Activated naive CD4-positive, alpha-beta T cell treated with anti-CD3 and anti-CD28 coated beads for 36 hours (primary cell): ENCODE data around the gene WDR7. TPM values are rescaled to one million over a fixed set of nuclear protein-coding genes. Genes with fewer than 3 reads are reported as not detected.

Experiments used
- CTCF ChIA-PET: fragments of 350-600 bp; sonication (Branson Sonifier 250); formaldehyde crosslinking; loops from one replicate; lab custom pipeline; 2021; ENCODE audit warnings: antibody characterized with exemption; lab: Charles Lee
- DNase-seq: peaks from one replicate; pipeline ENCODE4 v3.0.0-alpha.2; 2020
- H3K27ac Mint-ChIP-seq: one replicate; pipeline ENCODE4 v1.8.0; 2021; ENCODE audit warnings: mild to moderate bottlenecking, mixed read lengths
- H3K27me3 Mint-ChIP-seq: one replicate; pipeline ENCODE4 v1.8.0; 2021; ENCODE audit warnings: low read depth, mixed read lengths
- H3K36me3 Mint-ChIP-seq: one replicate; pipeline ENCODE4 v1.8.0; 2021; ENCODE audit warnings: low read depth, mixed read lengths
- H3K4me1 Mint-ChIP-seq: one replicate; pipeline ENCODE4 v1.8.0; 2021; ENCODE audit warnings: low read depth, mixed read lengths
- H3K4me3 Mint-ChIP-seq: one replicate; pipeline ENCODE4 v1.8.0; 2021; ENCODE audit warnings: mild to moderate bottlenecking, moderate library complexity, mixed read lengths
- H3K9me3 Mint-ChIP-seq: one replicate; pipeline ENCODE4 v1.8.0; 2021; ENCODE audit warnings: mixed read lengths
- intact Hi-C: fragments of 100-400 bp; cut with micrococcal nuclease; formaldehyde crosslinking; loops from one replicate; pipeline ENCODE4 v1.15.1; 2023
- total RNA-seq, 2 experiments: library from RNA; stranded (reverse); gene quantifications; one replicate each; pipeline ENCODE4 v1.2.3, GENCODE V29; 2021

Gene WDR7
- total RNA-seq, 2 experiments from 2014 or later = 17.3 to 19.5 TPM

DNA sequence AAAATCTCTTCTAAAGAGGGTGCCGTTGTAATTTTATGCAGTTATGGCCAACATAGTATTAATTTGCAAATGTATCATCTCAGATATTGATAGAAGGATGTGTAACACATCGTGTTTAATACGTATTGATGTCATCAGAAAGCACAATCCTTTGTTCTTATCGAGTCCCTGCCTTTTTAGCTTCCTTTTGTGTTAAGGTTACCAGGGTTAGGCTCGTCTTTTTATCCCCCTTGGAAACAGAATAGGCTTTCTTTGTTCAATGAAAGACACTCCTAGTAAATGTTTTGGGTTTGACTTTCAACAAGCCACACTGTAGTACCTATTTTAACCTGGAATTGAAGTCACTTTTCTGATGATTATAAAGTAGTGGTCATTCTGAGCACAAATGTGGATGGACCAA is 136.2 kb downstream of the WDR7 start:
- DNase-seq = no peak
- Mint-ChIP-seq H3K4me3 (no peak overlapping the region), H3K27ac (no peak overlapping the region), H3K27me3 (no peaks in the 10 kb centered on the region), H3K36me3 (peaks cover 9% of the 10 kb centered on the region), H3K9me3 (no peaks in the 10 kb centered on the region), H3K4me1 (no peaks in the 10 kb centered on the region)
- intact Hi-C loops = no loop called here
- CTCF ChIA-PET = no interaction called here

DNA sequence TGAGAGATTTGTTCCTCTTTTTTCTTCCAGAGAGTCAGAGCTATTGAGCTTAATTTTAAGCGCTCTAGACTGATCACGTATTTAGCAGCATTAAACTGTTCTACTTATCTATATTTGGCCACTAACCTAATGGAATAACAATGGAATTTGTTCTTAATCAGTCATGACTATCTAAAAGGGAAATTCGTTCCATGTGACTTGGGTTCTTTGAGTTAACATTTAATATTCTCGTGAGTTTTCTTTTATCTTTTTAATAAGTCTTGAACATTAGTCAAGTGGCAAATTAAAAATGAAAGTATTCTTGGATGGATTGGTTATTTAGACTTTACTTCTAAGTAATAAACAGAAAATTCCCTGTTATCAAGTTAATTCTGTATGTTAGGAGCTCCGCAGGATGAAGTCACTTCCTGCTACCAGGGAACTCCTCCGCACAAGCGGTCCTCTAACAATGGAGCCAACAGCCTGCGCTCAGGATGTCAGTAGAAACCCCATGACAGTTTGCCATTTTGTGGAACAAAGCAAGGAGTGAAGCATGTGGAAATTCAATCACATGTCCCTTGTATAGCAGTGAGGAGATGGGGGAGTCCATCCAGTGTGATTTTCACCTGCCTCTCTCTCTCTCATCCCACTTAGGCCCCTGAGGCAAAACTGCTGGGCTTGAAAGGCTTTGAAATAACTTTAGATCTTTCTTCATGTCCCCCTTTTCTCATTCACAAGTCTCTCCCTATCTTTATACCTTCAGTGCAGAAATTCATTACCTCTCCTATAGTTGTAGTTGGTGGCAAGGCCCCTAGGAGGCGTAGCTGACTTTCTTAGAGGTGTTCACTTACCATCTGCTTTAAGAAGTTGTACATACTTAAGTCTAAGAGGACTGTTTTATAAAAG is 138.1 kb downstream of the WDR7 start:
- intact Hi-C loops = loop anchor here (1.0 to 2.0 kb wide), 3 partner anchors 650 to 774 kb away; no protein-coding TSS in a partner anchor
- Mint-ChIP-seq H3K27ac (no peak overlapping the region), H3K9me3 (no peaks in the 10 kb centered on the region), H3K27me3 (no peaks in the 10 kb centered on the region), H3K4me1 (no peaks in the 10 kb centered on the region), H3K4me3 (no peak overlapping the region), H3K36me3 (peaks cover 9% of the 10 kb centered on the region)
- CTCF ChIA-PET = interaction anchor here (0.6 to 1.5 kb wide), 8 partner anchors 12 to 773 kb away, joined by 3 to 4 read pairs (median 3); no protein-coding TSS in a partner anchor
- peak; percentile 58 for DNase-seq

DNA sequence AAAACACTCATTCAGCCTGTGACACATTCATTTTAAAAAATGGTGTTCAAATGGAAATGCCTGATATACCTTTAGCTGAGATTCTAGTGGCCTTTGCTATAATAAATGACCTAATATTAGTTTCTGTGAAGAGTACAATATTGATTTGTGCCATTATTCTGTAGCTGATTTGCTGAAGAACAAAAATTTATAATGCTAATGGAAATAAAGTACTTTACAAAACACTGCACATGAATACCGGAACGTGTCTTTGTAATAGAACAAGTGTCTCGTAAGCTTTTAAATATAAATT is 138.7 kb downstream of the WDR7 start:
- Mint-ChIP-seq H3K27me3 (no peaks in the 10 kb centered on the region), H3K4me1 (no peaks in the 10 kb centered on the region), H3K4me3 (no peak overlapping the region), H3K36me3 (peaks cover 9% of the 10 kb centered on the region), H3K9me3 (no peaks in the 10 kb centered on the region), H3K27ac (no peak overlapping the region)
- CTCF ChIA-PET = interaction anchor here (0.7 to 1.2 kb wide), 5 partner anchors 13 to 772 kb away, joined by 3 to 4 read pairs (median 3); no protein-coding TSS in a partner anchor
- DNase-seq = no peak
- intact Hi-C loops = loop anchor here (1.0 to 2.0 kb wide), 3 partner anchors 649 to 773 kb away; no protein-coding TSS in a partner anchor

DNA sequence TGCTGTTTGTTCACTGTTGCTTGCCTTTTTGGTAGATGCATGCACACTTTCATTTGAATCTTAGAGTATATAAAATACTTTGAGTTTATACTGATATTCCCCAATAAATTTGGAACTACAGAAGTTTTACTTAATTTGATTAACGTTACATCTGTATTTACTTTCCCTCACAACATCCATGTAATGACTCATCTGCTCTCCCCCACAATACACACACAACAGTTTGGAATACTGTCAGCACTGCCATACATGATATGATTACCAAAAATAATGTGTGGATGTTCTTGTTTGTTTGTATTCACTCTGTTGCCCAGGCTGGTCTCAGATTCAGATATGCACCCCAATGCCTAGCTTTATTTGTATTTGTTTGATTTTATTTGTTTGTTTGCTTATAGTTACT is 144.2 kb downstream of the WDR7 start:
- Mint-ChIP-seq H3K27me3 (no peaks in the 10 kb centered on the region), H3K9me3 (no peaks in the 10 kb centered on the region), H3K27ac (no peak overlapping the region), H3K4me1 (no peaks in the 10 kb centered on the region), H3K36me3 (peaks cover 11% of the 10 kb centered on the region), H3K4me3 (no peak overlapping the region)
- DNase-seq = no peak
- intact Hi-C loops = no loop called here
- CTCF ChIA-PET = no interaction called here

DNA sequence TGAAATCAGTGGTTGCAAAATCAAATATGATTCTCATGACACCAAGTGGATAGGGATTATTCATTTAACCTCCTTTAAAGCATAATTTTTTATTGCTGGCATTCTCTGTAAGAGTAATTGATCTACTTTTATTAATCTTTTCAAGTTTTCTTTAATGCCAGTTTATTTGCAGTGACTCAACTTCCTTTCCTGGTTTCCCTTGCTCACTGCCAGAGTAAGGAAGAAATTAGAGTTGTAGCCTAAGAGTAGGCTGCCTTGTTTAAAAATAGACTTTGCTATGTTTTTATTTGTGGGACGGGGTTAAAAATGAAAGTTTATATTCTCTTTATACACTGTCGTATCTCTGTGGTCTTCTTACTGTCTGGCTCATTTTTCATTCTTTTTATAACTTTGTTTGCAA is 148.6 kb downstream of the WDR7 start:
- Mint-ChIP-seq H3K9me3 (no peaks in the 10 kb centered on the region), H3K4me1 (no peaks in the 10 kb centered on the region)

DNA sequence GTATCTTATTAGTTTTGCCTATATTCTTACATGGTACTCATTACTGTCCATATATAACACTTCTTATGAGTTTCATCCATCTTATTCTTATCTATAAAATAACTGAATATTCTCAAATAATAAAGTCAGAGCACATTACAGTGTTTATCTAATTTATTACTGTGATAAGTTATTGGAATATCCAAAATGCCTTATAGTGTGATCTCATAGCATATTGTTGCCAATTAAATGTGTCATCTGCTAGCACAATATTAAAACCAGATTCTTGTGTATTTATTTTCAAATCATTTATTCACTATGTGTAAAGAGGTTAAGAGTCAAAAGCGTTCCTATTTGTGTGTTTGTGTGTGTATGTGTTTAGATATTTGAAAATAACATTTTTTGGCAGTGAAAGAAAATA is 151.9 kb downstream of the WDR7 start:
- H3K36me3 Mint-ChIP-seq = peaks cover 25% of the 10 kb centered on the region

More for the DNA sequence above, 148.6 kb downstream of the WDR7 start:
- no peak overlapping the region for H3K4me3 Mint-ChIP-seq
- DNase-seq = no peak
- peaks cover 20% of the 10 kb centered on the region for H3K36me3 Mint-ChIP-seq
- H3K27me3 Mint-ChIP-seq = no peaks in the 10 kb centered on the region
- intact Hi-C loops = loop anchor here (10.0 kb wide), 1 partner anchor 205 kb away; no protein-coding TSS in a partner anchor
- CTCF ChIA-PET = no interaction called here
- no peak overlapping the region for H3K27ac Mint-ChIP-seq

DNA sequence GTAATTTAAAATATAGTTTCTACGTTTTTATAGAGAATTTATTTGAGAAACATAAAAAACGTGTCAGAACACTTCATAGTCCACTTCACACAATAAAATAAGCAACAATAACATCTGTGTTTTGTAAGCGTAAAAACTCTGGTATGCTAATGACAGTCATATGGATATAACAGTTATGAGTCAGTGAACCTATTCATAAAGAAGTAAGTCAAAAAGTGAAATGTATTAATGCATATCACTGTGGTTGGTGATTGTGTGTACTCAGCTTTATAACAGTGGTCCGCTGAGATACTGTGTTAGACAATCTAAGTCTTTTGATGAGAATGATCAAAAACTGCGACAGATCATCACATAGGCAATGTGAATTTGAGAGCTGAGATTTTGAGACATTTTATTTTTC is 153.2 kb downstream of the WDR7 start:
- no peaks in the 10 kb centered on the region for H3K9me3 Mint-ChIP-seq
- intact Hi-C loops = loop anchor here (10.0 kb wide), 1 partner anchor 200 kb away; no protein-coding TSS in a partner anchor
- H3K27ac Mint-ChIP-seq = no peak overlapping the region
- no peak overlapping the region for H3K4me3 Mint-ChIP-seq
- no peaks in the 10 kb centered on the region for H3K27me3 Mint-ChIP-seq
- no peak for DNase-seq
- H3K36me3 Mint-ChIP-seq = peaks cover 25% of the 10 kb centered on the region
- H3K4me1 Mint-ChIP-seq = no peaks in the 10 kb centered on the region
- CTCF ChIA-PET = no interaction called here

More for the DNA sequence above, 151.9 kb downstream of the WDR7 start:
- DNase-seq = no peak
- H3K9me3 Mint-ChIP-seq = no peaks in the 10 kb centered on the region
- H3K27me3 Mint-ChIP-seq = no peaks in the 10 kb centered on the region
- no peak overlapping the region for H3K27ac Mint-ChIP-seq
- no peaks in the 10 kb centered on the region for H3K4me1 Mint-ChIP-seq
- no peak overlapping the region for H3K4me3 Mint-ChIP-seq
- intact Hi-C loops = loop anchor here (10.0 kb wide), 1 partner anchor 202 kb away; no protein-coding TSS in a partner anchor
- CTCF ChIA-PET = interaction anchor here (1.0 kb wide), 1 partner anchor 570 kb away, joined by 4 read pairs; no protein-coding TSS in a partner anchor

DNA sequence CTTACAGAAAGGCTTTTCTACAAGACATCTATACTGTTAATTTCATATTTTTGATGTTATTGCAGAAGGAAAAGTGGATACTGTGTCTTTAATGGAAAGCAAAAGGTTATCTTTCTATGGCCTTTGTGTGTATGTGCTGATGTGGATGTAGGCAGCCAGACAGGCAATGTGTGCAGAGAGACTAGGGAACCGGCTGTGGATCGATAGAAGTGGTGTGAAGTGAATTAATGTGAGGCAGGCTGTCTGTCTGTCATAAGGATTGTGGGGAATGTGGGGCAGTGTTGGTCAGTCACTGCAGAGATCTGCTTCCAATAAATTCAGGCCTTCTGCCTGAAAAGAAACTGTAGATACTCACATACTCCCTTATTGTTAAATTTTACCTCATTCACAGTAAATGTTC is 156.7 kb downstream of the WDR7 start:
- no peak for DNase-seq

DNA sequence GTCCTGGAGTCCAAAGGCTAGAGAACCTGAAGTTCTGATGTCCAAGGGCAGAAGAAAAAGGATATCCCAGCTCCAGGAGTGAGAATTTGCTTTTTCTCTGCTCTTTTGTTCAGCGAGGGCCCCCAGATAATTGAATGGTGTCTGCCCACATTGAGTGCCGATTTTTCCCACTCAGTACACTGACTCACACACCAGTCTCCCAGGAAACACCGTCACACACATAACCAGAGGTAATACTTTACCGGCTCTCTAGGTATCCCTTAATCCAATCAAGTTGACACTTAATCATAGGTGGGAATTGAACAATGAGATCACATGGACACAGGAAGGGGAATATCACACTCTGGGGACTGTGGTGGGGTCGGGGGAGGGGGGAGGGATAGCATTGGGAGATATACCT is 161.5 kb downstream of the WDR7 start:
- Mint-ChIP-seq H3K27ac (no peak overlapping the region), H3K4me3 (no peak overlapping the region), H3K27me3 (no peaks in the 10 kb centered on the region), H3K36me3 (peaks cover 13% of the 10 kb centered on the region), H3K4me1 (no peaks in the 10 kb centered on the region), H3K9me3 (no peaks in the 10 kb centered on the region)
- intact Hi-C loops = no loop called here
- CTCF ChIA-PET = no interaction called here
- no peak for DNase-seq

More for the DNA sequence above, 156.7 kb downstream of the WDR7 start:
- no peak overlapping the region for H3K4me3 Mint-ChIP-seq
- no peaks in the 10 kb centered on the region for H3K9me3 Mint-ChIP-seq
- no peaks in the 10 kb centered on the region for H3K4me1 Mint-ChIP-seq
- H3K27ac Mint-ChIP-seq = no peak overlapping the region
- intact Hi-C loops = loop anchor here (10.0 kb wide), 1 partner anchor 197 kb away; no protein-coding TSS in a partner anchor
- H3K36me3 Mint-ChIP-seq = peaks cover 16% of the 10 kb centered on the region
- H3K27me3 Mint-ChIP-seq = no peaks in the 10 kb centered on the region
- CTCF ChIA-PET = no interaction called here

DNA sequence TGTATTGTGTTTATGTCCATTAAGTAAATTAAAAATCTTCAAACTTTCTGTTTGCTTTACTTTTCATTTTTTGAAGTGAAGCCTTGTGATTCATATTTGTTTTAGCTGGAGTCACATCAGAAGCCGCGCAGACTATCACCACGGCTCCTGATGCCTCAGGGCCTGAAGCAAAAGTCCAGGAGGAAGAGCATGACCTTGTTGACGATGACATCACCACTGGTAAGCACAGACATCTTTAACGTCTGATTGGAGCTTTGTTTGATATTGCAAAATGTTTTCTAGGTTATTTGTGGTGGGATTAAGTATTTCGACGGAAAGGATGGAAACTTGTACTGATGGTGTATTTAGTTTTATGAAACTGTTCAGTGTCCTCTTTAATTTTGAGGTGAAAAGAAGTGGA is 164.8 kb downstream of the WDR7 start:
- Mint-ChIP-seq H3K4me3 (no peak overlapping the region), H3K9me3 (no peaks in the 10 kb centered on the region), H3K4me1 (no peaks in the 10 kb centered on the region), H3K27ac (no peak overlapping the region), H3K36me3 (peaks cover 13% of the 10 kb centered on the region), H3K27me3 (no peaks in the 10 kb centered on the region)
- CTCF ChIA-PET = no interaction called here
- no peak for DNase-seq
- intact Hi-C loops = no loop called here

DNA sequence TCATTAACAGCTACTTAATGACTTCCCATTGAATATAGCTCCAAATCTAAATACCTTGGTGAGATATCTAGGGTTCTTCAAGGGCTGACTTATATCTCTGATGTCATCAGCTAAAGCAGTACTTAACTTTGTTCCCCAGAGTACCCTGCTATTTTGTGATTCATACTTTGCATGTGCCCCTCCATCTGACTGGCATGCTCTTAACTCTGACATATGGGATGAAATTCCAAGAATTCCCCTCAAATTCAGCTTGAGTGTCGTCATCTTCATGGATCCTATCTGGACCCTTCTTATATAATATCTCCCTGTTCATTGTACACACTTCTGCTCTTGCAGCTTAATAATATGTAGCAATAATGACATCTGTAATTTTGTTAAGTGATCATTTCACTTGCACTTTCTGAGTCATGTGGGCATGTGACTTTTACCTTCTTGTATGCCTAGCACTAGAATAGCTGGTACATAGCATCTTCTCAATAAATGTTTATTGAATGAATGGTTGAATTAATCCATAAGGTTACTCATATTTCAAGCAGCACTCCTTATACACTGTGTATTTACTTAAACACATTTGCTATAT is 172.9 kb downstream of the WDR7 start:
- intact Hi-C loops = no loop called here
- CTCF ChIA-PET = no interaction called here
- Mint-ChIP-seq H3K9me3 (no peaks in the 10 kb centered on the region), H3K27me3 (no peaks in the 10 kb centered on the region), H3K4me3 (no peak overlapping the region), H3K27ac (no peak overlapping the region), H3K36me3 (peaks cover 15% of the 10 kb centered on the region), H3K4me1 (peaks cover 19% of the 10 kb centered on the region)
- no peak for DNase-seq

DNA sequence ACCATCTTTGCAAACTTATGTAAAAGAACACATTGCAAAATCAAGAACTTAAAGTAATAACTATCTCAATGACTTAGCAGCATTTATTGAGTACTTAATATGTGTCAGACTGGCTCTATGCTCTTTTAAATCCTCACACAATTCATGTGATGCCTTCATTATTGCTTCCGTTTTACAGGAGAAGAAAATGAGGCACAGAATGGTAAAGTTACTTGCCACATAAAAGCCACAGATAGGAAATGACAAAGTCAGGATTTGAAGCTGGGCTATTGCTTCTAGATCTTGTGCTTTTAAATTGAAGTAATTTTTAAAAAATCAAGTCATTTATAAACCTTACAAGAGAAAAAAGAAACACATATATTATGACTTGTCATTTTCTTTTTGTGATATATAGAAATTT is 174.2 kb downstream of the WDR7 start:
- Mint-ChIP-seq H3K4me3 (no peak overlapping the region), H3K27me3 (no peaks in the 10 kb centered on the region), H3K4me1 (peaks cover 19% of the 10 kb centered on the region), H3K9me3 (no peaks in the 10 kb centered on the region), H3K36me3 (peaks cover 21% of the 10 kb centered on the region), H3K27ac (no peak overlapping the region)
- intact Hi-C loops = no loop called here
- DNase-seq = no peak
- CTCF ChIA-PET = interaction anchor here (0.9 kb wide), 1 partner anchor 257 kb away, joined by 4 read pairs; no protein-coding TSS in a partner anchor
